GM12873 (cell line): ENCODE results near the gene CDH23.

Source experiments
- TF ChIP-seq, protein P1 (sequence below): IDR thresholded peaks from 2 replicates; pipeline ENCODE4 v1.5.1; 2012; ENCODE audit warnings: low read depth, mild to moderate bottlenecking, moderate library complexity, low read length, control low read depth; ENCODE audit not compliant: insufficient read depth; ENCODE audit errors: missing control alignments

The CDH23 gene

DNA sequence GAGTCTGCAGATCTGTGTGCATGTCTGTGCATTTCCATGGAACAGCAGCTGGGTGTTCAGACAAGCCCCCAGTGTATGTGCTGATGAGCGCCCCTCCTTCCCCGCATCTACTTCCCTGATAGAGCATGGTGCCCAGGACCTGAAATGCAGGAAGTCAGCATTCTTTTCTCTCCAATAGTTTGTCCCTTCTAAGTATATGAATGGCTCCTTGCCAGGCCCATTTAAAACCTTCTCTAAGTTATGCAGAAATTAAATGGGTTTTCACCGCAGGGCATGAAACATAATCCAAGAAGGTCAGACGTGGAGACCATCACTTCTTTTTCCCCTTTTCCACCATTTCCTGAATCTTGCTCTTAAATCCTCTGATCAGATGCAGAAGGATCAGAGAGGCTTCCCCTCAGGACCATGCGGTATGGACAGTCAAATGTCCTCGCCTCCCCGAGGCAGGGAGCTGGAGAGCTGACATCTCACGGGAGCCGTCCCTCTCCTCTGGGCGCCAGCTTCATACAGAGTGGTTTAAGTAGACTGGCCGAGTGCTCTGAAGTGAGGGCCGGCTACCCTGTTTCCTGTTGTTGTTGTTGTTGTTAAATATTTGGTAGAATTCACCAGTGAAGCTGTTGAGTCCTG, 167.6 kb downstream of the CDH23 start:
- TF ChIP-seq, protein P1, sequence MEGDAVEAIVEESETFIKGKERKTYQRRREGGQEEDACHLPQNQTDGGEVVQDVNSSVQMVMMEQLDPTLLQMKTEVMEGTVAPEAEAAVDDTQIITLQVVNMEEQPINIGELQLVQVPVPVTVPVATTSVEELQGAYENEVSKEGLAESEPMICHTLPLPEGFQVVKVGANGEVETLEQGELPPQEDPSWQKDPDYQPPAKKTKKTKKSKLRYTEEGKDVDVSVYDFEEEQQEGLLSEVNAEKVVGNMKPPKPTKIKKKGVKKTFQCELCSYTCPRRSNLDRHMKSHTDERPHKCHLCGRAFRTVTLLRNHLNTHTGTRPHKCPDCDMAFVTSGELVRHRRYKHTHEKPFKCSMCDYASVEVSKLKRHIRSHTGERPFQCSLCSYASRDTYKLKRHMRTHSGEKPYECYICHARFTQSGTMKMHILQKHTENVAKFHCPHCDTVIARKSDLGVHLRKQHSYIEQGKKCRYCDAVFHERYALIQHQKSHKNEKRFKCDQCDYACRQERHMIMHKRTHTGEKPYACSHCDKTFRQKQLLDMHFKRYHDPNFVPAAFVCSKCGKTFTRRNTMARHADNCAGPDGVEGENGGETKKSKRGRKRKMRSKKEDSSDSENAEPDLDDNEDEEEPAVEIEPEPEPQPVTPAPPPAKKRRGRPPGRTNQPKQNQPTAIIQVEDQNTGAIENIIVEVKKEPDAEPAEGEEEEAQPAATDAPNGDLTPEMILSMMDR: no peak

DNA sequence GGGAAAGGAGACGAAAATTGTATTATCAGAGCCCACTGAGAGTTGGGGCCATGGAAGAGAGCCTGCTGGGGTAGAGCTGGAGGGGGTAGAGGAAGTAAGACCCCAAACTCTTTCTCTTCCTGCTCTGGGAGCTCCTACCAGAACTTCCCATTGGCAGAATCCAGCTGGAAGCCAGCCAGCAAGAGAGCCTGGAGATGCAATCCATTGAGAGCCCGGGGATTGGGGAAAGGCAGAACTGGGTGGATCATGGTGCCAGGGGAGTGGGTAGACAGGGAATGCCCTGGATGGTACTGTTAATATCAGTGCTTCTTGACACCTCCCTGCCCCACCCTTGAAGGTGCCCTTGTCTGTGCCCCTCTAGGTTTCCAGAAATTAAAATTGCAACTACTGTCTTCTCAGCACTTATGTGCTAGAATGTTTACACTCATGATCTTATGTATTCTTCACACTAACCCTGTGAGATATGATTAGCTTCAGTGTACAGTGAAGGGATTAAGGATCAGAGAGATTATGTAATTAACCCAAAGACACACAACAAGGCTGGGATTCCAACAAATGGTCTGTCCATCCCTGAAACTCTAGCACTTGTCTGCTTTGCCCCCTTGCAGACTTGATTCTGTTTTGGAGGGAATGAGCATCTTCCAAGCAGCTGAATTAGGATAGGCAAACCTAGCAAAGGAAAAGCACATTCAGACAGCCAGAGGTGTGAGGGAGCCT, 168.7 kb downstream of the CDH23 start:
- TF ChIP-seq, protein P1: no peak

DNA sequence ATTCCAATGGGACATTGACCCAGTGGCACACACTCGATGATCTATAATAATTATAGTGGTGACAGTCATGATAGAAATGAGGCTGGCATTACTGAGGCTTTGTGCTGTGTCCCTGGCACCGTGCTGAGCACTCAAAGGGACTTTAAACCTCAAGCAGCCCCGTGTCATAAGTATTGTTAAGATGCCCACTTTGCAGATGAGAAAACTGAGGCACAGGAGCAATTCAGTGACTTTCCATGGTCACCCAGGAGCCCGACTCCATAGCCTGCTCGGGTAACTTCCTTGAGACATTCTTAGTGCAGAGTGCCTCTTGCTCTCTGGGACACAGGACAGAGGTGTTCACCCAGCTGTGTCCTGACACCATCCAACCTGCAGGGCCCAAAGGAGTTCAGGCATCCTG, 170.3 kb downstream of the CDH23 start:
- TF ChIP-seq, protein P1: no peak

DNA sequence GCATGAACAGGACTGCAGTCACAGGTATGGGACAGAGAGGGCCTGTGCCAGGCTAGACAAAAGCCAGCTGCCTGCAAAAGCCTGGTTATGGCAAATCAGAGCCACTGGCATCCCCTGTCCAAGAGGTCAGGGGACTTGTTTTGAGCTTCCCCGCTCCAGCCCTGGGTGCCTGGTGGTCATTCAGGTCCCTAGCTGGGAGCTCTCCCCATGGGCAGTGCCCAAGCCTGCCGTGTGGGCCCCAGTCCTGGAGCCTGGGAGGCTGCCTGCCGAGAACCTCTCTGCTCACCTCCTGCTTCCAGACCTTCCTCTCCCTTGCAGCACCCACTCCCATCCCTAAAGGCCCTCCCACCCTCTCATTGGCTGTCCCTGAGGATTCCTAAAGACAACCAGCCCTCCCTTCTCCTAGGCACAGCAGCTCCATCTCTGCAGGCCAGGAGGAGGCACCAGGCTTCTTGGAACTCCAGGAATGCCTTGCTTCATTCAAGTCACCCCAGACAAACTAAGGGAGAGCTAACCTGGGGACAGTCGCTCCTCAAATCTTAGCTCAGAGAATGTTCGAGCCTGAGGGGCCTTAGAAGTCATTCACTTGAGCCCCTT, 172.3 kb downstream of the CDH23 start:
- TF ChIP-seq, protein P1: no peak

DNA sequence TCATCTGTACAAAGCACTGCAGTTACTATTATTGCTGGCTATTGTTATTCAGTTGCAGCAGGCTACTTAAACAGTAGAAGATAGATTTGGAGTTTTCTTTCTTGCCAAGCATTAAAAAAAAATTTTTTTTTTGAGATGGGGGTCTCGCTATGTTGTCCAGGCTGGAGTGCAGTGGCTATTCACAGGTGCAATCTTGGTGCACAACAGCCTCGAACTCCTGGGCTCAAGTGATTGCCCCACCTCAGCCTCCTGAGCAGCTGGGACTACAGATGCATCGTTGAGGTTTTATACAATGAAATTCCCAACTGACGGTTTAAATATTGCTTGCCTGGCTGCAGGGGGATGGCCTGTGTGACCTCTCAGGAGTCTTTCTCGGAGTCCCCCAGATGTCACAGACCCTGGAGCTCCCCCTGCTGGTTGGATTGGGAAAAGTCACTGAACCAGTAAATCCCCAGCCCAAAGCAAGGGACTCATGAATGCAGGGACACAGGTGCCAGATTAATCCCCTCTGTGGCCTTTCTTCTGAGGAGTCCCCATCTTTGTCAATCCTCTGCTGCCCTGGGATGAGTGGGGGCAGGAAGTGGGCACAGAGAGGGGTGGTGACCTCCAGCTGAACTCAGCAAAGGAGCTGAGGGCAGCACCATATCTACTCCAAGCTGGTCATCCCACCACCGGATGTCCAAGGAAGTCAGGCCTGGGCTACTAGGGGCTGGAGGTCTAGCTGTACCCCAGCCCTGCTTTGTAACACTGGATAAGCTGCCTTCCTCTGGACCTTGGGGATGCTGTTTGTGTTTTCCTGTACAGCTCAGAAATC, 173.3 kb downstream of the CDH23 start:
- TF ChIP-seq, protein P1: peak; percentile 85

DNA sequence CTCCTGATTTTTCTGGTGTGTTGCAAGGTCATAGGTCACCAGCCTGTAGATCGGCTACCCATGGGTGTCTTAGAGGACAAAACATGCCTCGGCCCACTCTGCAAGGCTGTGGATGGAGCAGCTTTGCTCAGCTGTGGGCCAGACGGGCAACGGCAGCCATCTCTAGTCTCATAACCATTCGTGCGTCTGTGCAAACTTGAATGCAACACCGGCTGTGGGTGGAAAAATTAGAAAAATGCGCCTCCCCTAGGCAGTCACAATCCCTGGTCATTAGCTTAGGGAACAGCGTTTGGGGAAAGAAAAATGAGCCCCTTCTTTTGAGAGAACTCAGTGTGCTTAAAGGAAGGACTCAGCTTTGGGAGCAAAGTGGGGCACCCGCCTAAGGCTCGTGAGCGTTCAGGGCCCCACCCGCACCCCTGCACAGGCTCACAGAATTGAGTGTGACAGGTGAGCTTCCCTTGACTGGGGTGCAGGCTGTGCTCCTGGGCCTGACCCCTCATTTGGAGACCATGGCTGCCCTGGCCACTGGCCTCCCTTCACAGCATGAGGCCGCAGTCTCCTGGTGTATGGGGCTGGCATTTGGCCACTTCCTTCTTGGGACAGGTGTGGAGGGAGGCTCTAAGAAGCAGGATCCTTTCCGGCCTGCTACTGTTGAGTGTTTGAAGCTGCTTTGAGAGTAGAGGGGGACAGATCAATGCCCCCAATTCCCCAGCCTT, 174.9 kb downstream of the CDH23 start:
- TF ChIP-seq, protein P1: no peak
